ENCODE data around the gene RNASEL.

DNA sequence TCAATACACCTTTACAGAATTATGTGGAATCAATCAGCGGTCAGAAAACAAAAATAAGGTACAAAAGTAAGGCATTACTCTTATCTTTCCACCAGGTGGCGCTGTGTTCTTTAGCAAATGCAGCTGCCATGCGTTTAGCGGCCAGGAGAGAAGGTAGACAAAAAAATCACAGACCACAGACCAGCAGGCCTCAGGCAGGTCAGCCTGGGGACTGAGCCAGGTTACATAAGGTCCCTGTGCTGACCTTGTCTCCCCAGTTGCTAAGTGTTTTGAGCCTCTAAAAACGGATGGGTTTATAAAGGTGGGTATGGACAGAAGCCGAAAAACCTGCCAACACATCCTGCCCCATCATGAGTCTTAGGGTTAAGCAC lies 12.3 kb upstream of the RNASEL start:
- TF ChIP-seq POLR2A (IDR thresholded peaks at IDR 0.05; ENCODE audit: low read length) (no peak), GATA1 (IDR thresholded peaks at IDR 0.05; ENCODE audit: low read depth, low read length) (no peak)

All from erythroblast (primary cell).